ENCODE data around the gene CKLF.

DNA sequence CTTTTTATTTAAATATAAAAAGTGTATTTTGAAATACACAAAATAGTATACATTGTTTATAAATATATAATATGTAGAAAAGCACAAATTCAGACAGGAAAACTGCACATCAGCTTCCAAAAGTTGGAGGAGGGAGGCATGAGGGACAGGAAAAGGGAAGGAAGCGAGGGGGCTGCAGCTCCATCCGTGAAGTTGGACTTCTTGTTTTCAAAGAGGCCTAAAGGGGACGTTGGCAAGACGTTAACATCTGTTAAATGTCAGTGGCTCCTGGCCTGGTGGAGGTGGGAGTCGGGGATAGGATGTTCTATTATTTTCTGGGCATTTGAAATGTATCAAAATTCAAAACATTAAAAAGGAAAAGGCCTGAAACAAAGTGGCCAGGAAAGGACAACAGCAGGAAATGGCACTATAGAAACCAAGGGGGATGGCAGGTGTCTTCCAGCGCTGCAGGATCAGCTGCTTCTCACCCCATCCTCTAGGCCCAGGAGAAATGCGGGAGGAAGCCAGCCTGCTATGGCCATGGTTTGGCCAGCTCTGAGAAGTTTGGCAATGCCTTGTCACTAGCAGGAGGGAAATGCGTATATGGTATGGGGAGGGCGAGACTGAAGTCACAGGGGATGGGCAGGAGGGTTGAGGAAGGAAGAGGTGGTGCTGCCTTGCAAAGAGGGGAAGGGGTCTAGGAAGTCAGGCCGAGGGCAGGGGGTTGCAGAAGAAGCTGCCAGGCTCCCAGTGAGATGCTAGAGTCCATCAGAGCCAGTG lies 33.3 kb downstream of the CKLF start:
- TF ChIP-seq CTCF (IDR thresholded peaks at IDR 0.05) (no peak), POLR2A (IDR thresholded peaks at IDR 0.05) (no peak)

Measured in adrenal gland (tissue), 5 donors.